Hepatocyte (in vitro differentiated cells): Measurements from ENCODE around the gene DHRS3.

Experiments used
- CTCF ChIP-seq: fragments of 200-600 bp; sonication (generic); IDR thresholded peaks from 2 replicates; pipeline ENCODE4 v1.5.1; 2016; ENCODE audit warnings: antibody characterized with exemption, mild to moderate bottlenecking; ENCODE audit not compliant: poor library complexity
- EZH2 ChIP-seq: fragments of 200-600 bp; sonication (generic); IDR thresholded peaks from 2 replicates; pipeline ENCODE4 v1.6.1; 2016; ENCODE audit warnings: antibody characterized with exemption, mild to moderate bottlenecking, borderline replicate concordance

- TF ChIP-seq CTCF (no peak), EZH2 (no peak)
These were observed 78.7 kb downstream of the DHRS3 start for GRCh38 chr1:12539320-12539704.
